Spleen (tissue), 7 donors: ENCODE measurements around the gene PAX5.
A peak's percentile ranks its signal among the peaks of the same experiment; 100 is the strongest.

Experiments used
- CTCF ChIP-seq, 11 experiments: fragments of 200-600 bp in 7 of 11; fragments of 450-650 bp in 4 of 11; sonication (generic) in 4 of 11; IDR thresholded peaks in 8 of 11; conservative IDR thresholded peaks in 3 of 11; 1 replicate in 7 of 11; 2 replicates in 4 of 11; pipeline versions ENCODE4 v1.4.0 to v1.8.0; 2016 to 2021; ENCODE audit warnings: antibody characterized with exemption in 11 of 11, inconsistent platforms in 4 of 11, mild to moderate bottlenecking in 1 of 11
- POLR2A ChIP-seq, 3 donors: fragments of 450-650 bp; IDR thresholded peaks; one replicate each; pipeline ENCODE4 v1.5.1; 2017; ENCODE audit warnings: antibody characterized with exemption in 3 of 3, mild to moderate bottlenecking in 1 of 3
- POLR2AphosphoS5 ChIP-seq, 3 donors: sonication (generic); formaldehyde crosslinking; IDR thresholded peaks; one replicate each; pipeline ENCODE4 v1.5.1; 2017; ENCODE audit warnings: antibody characterized with exemption in 3 of 3
- donor health status: DM: no; HTN: no; CAD: no; lungs with moderate emphysema.
- donor health status: DM: no; HTN: no; CAD: no.
- donor health status: DM: no; HTN: no; CAD: no.

- TF ChIP-seq CTCF (IDR thresholded peaks at IDR 0.05 in 8 of 11, conservative IDR thresholded peaks at IDR 0.05 in 3 of 11) = no peak
- TF ChIP-seq POLR2AphosphoS5 (IDR thresholded peaks at IDR 0.05) = peak in 1 of 3 donors; percentile 18
- no peak for TF ChIP-seq POLR2A (IDR thresholded peaks at IDR 0.05)
Measured at GRCh38 chr9:36894695-36895310, 139.3 kb downstream of the PAX5 start.
